GM18511 (cell line): ENCODE measurements around the gene LYZL6.
"Not testable (repeated sequence)": the region's sequence is repeated elsewhere in the genome, so short reads cannot be mapped to it uniquely, and the experiment has no call there.

Experiments used
- ATAC-seq: cut with Tn5 transposase; IDR thresholded peaks from one replicate; pipeline ENCODE4 v1.9.1; 2021; ENCODE audit warnings: mild to moderate bottlenecking, moderate library complexity; ENCODE audit not compliant: unreplicated experiment

The LYZL6 gene

GRCh38 chr17:35948092-35948491 is 4.6 kb upstream of the LYZL6 start:
- no peak for ATAC-seq

- no peak for ATAC-seq
Measured at GRCh38 chr17:35947156-35947585, 3.7 kb upstream of the LYZL6 start.

- no peak for ATAC-seq
Measured at GRCh38 chr17:35944151-35944550, 638 bp upstream of the LYZL6 start.

- no peak for ATAC-seq
Measured at GRCh38 chr17:35942588-35943186, 826 bp downstream of the LYZL6 start.

GRCh38 chr17:35938492-35938891 is 5.0 kb downstream of the LYZL6 start:
- not testable (repeated sequence) for ATAC-seq

GRCh38 chr17:35936063-35936462 is 7.5 kb downstream of the LYZL6 start:
- no peak for ATAC-seq

GRCh38 chr17:35934760-35935159 is 8.8 kb downstream of the LYZL6 start:
- ATAC-seq: no peak

GRCh38 chr17:35932586-35932985 is 10.9 kb downstream of the LYZL6 start:
- no peak for ATAC-seq

GRCh38 chr17:35931794-35932425 is 11.6 kb downstream of the LYZL6 start:
- no peak for ATAC-seq

GRCh38 chr17:35930211-35931065 is 13.1 kb downstream of the LYZL6 start, which contains the start of gene RDM1:
RDM1 (minus strand) TSS chr17:35930773; CDS start chr17:35930727, 46 bp downstream.
- ATAC-seq: peak; percentile 56

- no peak for ATAC-seq
Measured at GRCh38 chr17:35927714-35928113, 15.8 kb downstream of the LYZL6 start.

- ATAC-seq: no peak
Measured at GRCh38 chr17:35923609-35924114, 19.9 kb downstream of the LYZL6 start.

GRCh38 chr17:35920229-35920628 is 23.3 kb downstream of the LYZL6 start:
- ATAC-seq: no peak

GRCh38 chr17:35918665-35919064 is 24.8 kb downstream of the LYZL6 start:
- ATAC-seq: no peak

GRCh38 chr17:35917519-35918213 is 25.8 kb downstream of the LYZL6 start:
- no peak for ATAC-seq

- ATAC-seq: no peak
Measured at GRCh38 chr17:35915153-35915964, 28.2 kb downstream of the LYZL6 start.

- no peak for ATAC-seq
Measured at GRCh38 chr17:35914354-35914753, 29.2 kb downstream of the LYZL6 start.

GRCh38 chr17:35913609-35914008 is 29.9 kb downstream of the LYZL6 start:
- ATAC-seq: no peak

- ATAC-seq: no peak
Measured at GRCh38 chr17:35912942-35913341, 30.6 kb downstream of the LYZL6 start.

GRCh38 chr17:35912339-35912912 is 31.1 kb downstream of the LYZL6 start:
- no peak for ATAC-seq
